Measurements from ENCODE around the gene ANAPC7.
A peak's percentile ranks its signal among the peaks of the same experiment; 100 is the strongest.

- TF ChIP-seq NRF1 (IDR thresholded peaks at IDR 0.05; ENCODE audit: low read depth, low read length) (no peak), CTCF (IDR thresholded peaks at IDR 0.05) (no peak), PBX3 (IDR thresholded peaks at IDR 0.05) (no peak), FOXM1 (IDR thresholded peaks at IDR 0.05; ENCODE audit: low read depth) (no peak), RAD21 (IDR thresholded peaks at IDR 0.05; ENCODE audit: low read length) (no peak), REST (IDR thresholded peaks at IDR 0.05; ENCODE audit: low read depth, low read length) (no peak), CHD2 (IDR thresholded peaks at IDR 0.05; ENCODE audit: low read length, partially characterized antibody) (no peak), ELF1 (IDR thresholded peaks at IDR 0.05) (no peak), POLR2AphosphoS5 (IDR thresholded peaks at IDR 0.05; ENCODE audit: low read depth, low read length) (no peak), GABPA (IDR thresholded peaks at IDR 0.05; ENCODE audit: low read depth) (no peak), TCF12 (IDR thresholded peaks at IDR 0.05) (no peak), SMC3 (IDR thresholded peaks at IDR 0.05; ENCODE audit: low read depth, low read length) (no peak), MAX (IDR thresholded peaks at IDR 0.05; ENCODE audit: low read depth) (no peak), EP300 (IDR thresholded peaks at IDR 0.05; ENCODE audit: borderline replicate concordance in 1 of 2, low read depth in 1 of 2, low read length in 1 of 2) (peak in 1 of 2 experiments; percentile 46; a peak in 1 of 4 replicates)
Observed at GRCh38 chr12:110426406-110426805, 22.9 kb upstream of the ANAPC7 start.

All from SK-N-SH (cell line).